ENCODE results near the gene DAAM1. TPM values are rescaled to one million over a fixed set of nuclear protein-coding genes. Genes with fewer than 3 reads are reported as not detected.

The DAAM1 gene
- total RNA-seq, 1 donor from 2014 or later: 39.5 TPM

DNA sequence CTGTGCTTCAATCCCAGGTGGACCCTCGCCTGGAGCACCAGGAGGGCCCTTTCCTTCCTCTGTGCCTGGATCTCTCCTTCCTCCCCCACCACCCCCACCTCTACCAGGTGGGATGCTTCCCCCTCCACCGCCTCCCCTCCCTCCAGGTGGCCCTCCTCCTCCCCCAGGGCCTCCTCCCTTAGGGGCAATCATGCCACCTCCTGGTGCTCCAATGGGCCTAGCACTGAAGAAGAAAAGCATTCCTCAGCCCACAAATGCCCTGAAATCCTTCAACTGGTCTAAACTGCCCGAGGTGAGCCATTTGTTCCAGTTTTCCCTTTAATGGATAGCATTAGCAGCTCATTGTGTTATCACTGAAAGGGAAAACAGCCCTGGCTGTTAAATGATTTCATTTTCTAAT, 142.8 kb downstream of the DAAM1 start:
- peaks cover 42% of the 10 kb centered on the region for H3K36me3 Mint-ChIP-seq
- Histone ChIP-seq H3K27ac (peak overlapping the region; percentile 84), H3K9ac (no peak overlapping the region), H3K27me3 (no peaks in the 10 kb centered on the region), H3K4me2 (peak overlapping the region; percentile 16), H2AFZ (replicated peaks) (no peak overlapping the region), H3K4me1 (peaks cover 44% of the 10 kb centered on the region), H4K20me1 (ENCODE audit: low read depth) (no peaks in the 10 kb centered on the region), H3K79me2 (ENCODE audit: low read depth) (no peaks in the 10 kb centered on the region), H3K9me3 (ENCODE audit: low read depth) (no peaks in the 10 kb centered on the region), H3K36me3 (peaks cover 4% of the 10 kb centered on the region), H3F3A (ENCODE audit: low read depth) (peaks cover 26% of the 10 kb centered on the region), H3K4me3 (no peak overlapping the region)
- H3K9me3 Mint-ChIP-seq: no peaks in the 10 kb centered on the region
- H3K4me3 Mint-ChIP-seq: no peak overlapping the region
- peaks cover 26% of the 10 kb centered on the region for H3K4me1 Mint-ChIP-seq
- TF ChIP-seq EZH2 (IDR thresholded peaks at IDR 0.05): no peak
- no peak for TF ChIP-seq EZH2phosphoT487 (IDR thresholded peaks at IDR 0.05)
- TF ChIP-seq, protein P1, sequence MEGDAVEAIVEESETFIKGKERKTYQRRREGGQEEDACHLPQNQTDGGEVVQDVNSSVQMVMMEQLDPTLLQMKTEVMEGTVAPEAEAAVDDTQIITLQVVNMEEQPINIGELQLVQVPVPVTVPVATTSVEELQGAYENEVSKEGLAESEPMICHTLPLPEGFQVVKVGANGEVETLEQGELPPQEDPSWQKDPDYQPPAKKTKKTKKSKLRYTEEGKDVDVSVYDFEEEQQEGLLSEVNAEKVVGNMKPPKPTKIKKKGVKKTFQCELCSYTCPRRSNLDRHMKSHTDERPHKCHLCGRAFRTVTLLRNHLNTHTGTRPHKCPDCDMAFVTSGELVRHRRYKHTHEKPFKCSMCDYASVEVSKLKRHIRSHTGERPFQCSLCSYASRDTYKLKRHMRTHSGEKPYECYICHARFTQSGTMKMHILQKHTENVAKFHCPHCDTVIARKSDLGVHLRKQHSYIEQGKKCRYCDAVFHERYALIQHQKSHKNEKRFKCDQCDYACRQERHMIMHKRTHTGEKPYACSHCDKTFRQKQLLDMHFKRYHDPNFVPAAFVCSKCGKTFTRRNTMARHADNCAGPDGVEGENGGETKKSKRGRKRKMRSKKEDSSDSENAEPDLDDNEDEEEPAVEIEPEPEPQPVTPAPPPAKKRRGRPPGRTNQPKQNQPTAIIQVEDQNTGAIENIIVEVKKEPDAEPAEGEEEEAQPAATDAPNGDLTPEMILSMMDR (IDR thresholded peaks at IDR 0.05): no peak
- DNase-seq (ENCODE audit: low spot score): peak; percentile 79
- H3K27ac Mint-ChIP-seq: no peak overlapping the region
- no peaks in the 10 kb centered on the region for H3K27me3 Mint-ChIP-seq (ENCODE audit: insufficient read depth, low read depth)

DNA sequence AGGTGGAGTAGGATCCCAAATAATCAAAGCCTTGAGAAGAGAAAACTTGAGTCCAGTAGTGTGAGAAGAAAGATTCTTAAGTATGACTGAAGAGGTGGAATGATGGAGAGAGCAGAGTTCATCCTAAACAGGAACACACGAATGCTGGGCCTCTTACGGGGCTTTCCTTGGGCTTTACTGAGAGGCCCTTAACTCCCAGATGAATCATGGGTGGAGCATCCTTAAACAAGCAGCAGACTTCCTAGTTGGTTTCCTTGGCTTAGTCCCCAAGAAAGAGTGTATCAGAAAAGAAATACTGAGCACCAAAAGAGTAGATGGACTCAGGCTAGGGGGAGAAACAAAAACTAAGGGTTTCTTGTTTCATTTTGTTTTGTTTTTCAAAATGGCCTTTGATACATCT, 144.3 kb downstream of the DAAM1 start:
- Histone ChIP-seq H3K79me2 (ENCODE audit: low read depth) (no peaks in the 10 kb centered on the region), H3K4me2 (no peak overlapping the region), H2AFZ (replicated peaks) (no peak overlapping the region), H3K27ac (no peak overlapping the region), H3K9ac (no peak overlapping the region), H3K36me3 (no peaks in the 10 kb centered on the region), H3K4me3 (no peak overlapping the region), H3K27me3 (no peaks in the 10 kb centered on the region), H3F3A (ENCODE audit: low read depth) (peaks cover 26% of the 10 kb centered on the region), H4K20me1 (ENCODE audit: low read depth) (no peaks in the 10 kb centered on the region), H3K4me1 (peaks cover 51% of the 10 kb centered on the region), H3K9me3 (ENCODE audit: low read depth) (no peaks in the 10 kb centered on the region)
- peak overlapping the region; percentile 22 for H3K27ac Mint-ChIP-seq
- TF ChIP-seq EZH2 (IDR thresholded peaks at IDR 0.05) (no peak), EZH2phosphoT487 (IDR thresholded peaks at IDR 0.05) (no peak)
- TF ChIP-seq, protein P1 (IDR thresholded peaks at IDR 0.05): no peak
- DNase-seq (ENCODE audit: low spot score): no peak
- H3K9me3 Mint-ChIP-seq: no peaks in the 10 kb centered on the region
- no peak overlapping the region for H3K4me3 Mint-ChIP-seq
- H3K4me1 Mint-ChIP-seq: peaks cover 38% of the 10 kb centered on the region
- H3K36me3 Mint-ChIP-seq: peaks cover 40% of the 10 kb centered on the region
- H3K27me3 Mint-ChIP-seq (ENCODE audit: insufficient read depth, low read depth): no peaks in the 10 kb centered on the region

DNA sequence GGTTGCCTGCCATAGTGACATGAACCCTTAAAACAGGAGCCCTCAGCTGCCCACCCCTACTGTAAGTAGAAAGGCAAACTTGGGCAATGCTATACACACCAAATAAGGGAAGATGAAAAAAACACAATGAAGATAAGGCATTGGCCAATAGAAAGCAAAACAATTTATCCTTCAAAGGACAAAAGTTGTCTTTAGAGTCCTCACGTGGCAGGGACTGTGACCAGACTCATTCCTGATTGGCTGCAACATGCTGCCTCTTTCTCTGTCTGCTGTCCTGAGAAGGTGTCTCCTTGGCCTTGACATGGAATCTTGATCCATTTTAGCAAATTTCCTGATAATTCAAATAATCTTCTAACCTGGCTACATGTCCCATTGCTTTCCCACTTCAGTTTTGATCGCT, 144.8 kb downstream of the DAAM1 start:
- TF ChIP-seq EZH2phosphoT487 (IDR thresholded peaks at IDR 0.05): no peak
- TF ChIP-seq, protein P1 (IDR thresholded peaks at IDR 0.05): no peak
- TF ChIP-seq EZH2 (IDR thresholded peaks at IDR 0.05): no peak
- Mint-ChIP-seq H3K4me3 (no peak overlapping the region), H3K4me1 (peaks cover 42% of the 10 kb centered on the region), H3K9me3 (no peaks in the 10 kb centered on the region), H3K27me3 (ENCODE audit: insufficient read depth, low read depth) (no peaks in the 10 kb centered on the region), H3K36me3 (peaks cover 36% of the 10 kb centered on the region), H3K27ac (peak overlapping the region; percentile 11)
- no peak for DNase-seq (ENCODE audit: low spot score)
- no peak overlapping the region for H3K27ac ChIP-seq
- no peaks in the 10 kb centered on the region for H3K27me3 ChIP-seq
- H4K20me1 ChIP-seq (ENCODE audit: low read depth): no peaks in the 10 kb centered on the region
- H2AFZ ChIP-seq (replicated peaks): no peak overlapping the region
- H3K79me2 ChIP-seq (ENCODE audit: low read depth): no peaks in the 10 kb centered on the region
- H3F3A ChIP-seq (ENCODE audit: low read depth): peaks cover 26% of the 10 kb centered on the region
- peaks cover 55% of the 10 kb centered on the region for H3K4me1 ChIP-seq
- no peak overlapping the region for H3K9ac ChIP-seq
- H3K9me3 ChIP-seq (ENCODE audit: low read depth): no peaks in the 10 kb centered on the region
- no peaks in the 10 kb centered on the region for H3K36me3 ChIP-seq
- H3K4me2 ChIP-seq: no peak overlapping the region
- H3K4me3 ChIP-seq: no peak overlapping the region
